ENCODE results near the gene NOB1.
"Not testable (repeated sequence)": the region's sequence is repeated elsewhere in the genome, so short reads cannot be mapped to it uniquely, and the experiment has no call there.

NOB1 gene

GRCh38 chr16:69754469-69755310 lies at the start of gene NOB1:
TSS of gene NOB1 (minus strand) at chr16:69754926. CDS start at chr16:69754910, 16 bp downstream.
- peak; percentile 95 for DNase-seq

GRCh38 chr16:69804297-69804696 lies 49.6 kb upstream of the NOB1 start:
- DNase-seq: no peak

- DNase-seq: no peak
These were observed 44.9 kb upstream of the NOB1 start for GRCh38 chr16:69799611-69800031.

GRCh38 chr16:69798466-69798865 lies 43.7 kb upstream of the NOB1 start:
- DNase-seq: no peak

GRCh38 chr16:69796285-69797118 lies 41.8 kb upstream of the NOB1 start:
- DNase-seq: peak; percentile 20

- no peak for DNase-seq
These were observed 39.8 kb upstream of the NOB1 start for GRCh38 chr16:69794486-69794885.

GRCh38 chr16:69793526-69793925 lies 38.8 kb upstream of the NOB1 start:
- no peak for DNase-seq

- DNase-seq: not testable (repeated sequence)
These were observed 36.7 kb upstream of the NOB1 start for GRCh38 chr16:69791391-69791847.

- no peak for DNase-seq
These were observed 33.2 kb upstream of the NOB1 start for GRCh38 chr16:69787883-69788282.

- DNase-seq: no peak
These were observed 29.9 kb upstream of the NOB1 start for GRCh38 chr16:69784586-69784985.

GRCh38 chr16:69781118-69781517 lies 26.4 kb upstream of the NOB1 start:
- DNase-seq: no peak

- DNase-seq: no peak
These were observed 25.0 kb upstream of the NOB1 start for GRCh38 chr16:69779724-69780123.

GRCh38 chr16:69775563-69775962 lies 20.8 kb upstream of the NOB1 start:
- peak; percentile 14 for DNase-seq

- no peak for DNase-seq
These were observed 18.7 kb upstream of the NOB1 start for GRCh38 chr16:69773260-69773947.

GRCh38 chr16:69771651-69771967 lies 16.9 kb upstream of the NOB1 start:
- DNase-seq: no peak

- no peak for DNase-seq
These were observed 14.7 kb upstream of the NOB1 start for GRCh38 chr16:69769404-69769803.

GRCh38 chr16:69768666-69769065 lies 13.9 kb upstream of the NOB1 start:
- DNase-seq: no peak

GRCh38 chr16:69767459-69768229 lies 12.9 kb upstream of the NOB1 start:
- no peak for DNase-seq

- no peak for DNase-seq
These were observed 8.8 kb upstream of the NOB1 start for GRCh38 chr16:69763599-69763942.

- peak; percentile 41 for DNase-seq
These were observed 8.3 kb upstream of the NOB1 start for GRCh38 chr16:69762814-69763598.

- peak; percentile 63 for DNase-seq
These were observed 7.5 kb upstream of the NOB1 start, which contains the start of gene WWP2 for GRCh38 chr16:69761983-69762813. TSS of gene WWP2 (plus strand) at chr16:69762332. CDS start at chr16:69787011, 24,679 bp downstream.

Data from MV-4-11 (cell line).